IPS DF 6.9 (cell line): ENCODE measurements around the gene HK1.

Experiments used
- DNase-seq: peaks from one replicate; pipeline ENCODE4 v3.0.0-alpha.2; 2013; ENCODE audit warnings: low read depth, low spot score
- H3K27ac ChIP-seq: one replicate; pipeline ENCODE4 v1.5.1; 2013; ENCODE audit warnings: low read length, control low read depth
- H3K27me3 ChIP-seq: 2 replicates; pipeline ENCODE4 v1.6.1; 2013; ENCODE audit warnings: mild to moderate bottlenecking, low read length; ENCODE audit not compliant: control insufficient read depth, insufficient read depth
- H3K36me3 ChIP-seq: 2 replicates; pipeline ENCODE4 v1.6.1; 2013; ENCODE audit warnings: low read length; ENCODE audit not compliant: control insufficient read depth, insufficient read depth
- H3K4me1 ChIP-seq: 2 replicates; pipeline ENCODE4 v1.6.1; 2013; ENCODE audit warnings: low read length; ENCODE audit not compliant: control insufficient read depth, insufficient read depth
- H3K4me3 ChIP-seq: 2 replicates; pipeline ENCODE4 v1.5.1; 2013; ENCODE audit warnings: mild to moderate bottlenecking, low read length
- H3K9me3 ChIP-seq: 2 replicates; pipeline ENCODE4 v1.6.1; 2013; ENCODE audit warnings: low read length, inconsistent platforms; ENCODE audit not compliant: control insufficient read depth, insufficient read depth
- WGBS: extraction: QIAGEN DNeasy Blood & Tissue Kit; methylation state at CpG from one replicate; pipeline ENCODE4 v1.1.7; 2013; ENCODE audit warnings: mixed read lengths, missing lambda C conversion rate; ENCODE audit not compliant: insufficient read length, insufficient coverage; 5-methylcytosine and 5-hydroxymethylcytosine counted together

HK1 gene

DNA sequence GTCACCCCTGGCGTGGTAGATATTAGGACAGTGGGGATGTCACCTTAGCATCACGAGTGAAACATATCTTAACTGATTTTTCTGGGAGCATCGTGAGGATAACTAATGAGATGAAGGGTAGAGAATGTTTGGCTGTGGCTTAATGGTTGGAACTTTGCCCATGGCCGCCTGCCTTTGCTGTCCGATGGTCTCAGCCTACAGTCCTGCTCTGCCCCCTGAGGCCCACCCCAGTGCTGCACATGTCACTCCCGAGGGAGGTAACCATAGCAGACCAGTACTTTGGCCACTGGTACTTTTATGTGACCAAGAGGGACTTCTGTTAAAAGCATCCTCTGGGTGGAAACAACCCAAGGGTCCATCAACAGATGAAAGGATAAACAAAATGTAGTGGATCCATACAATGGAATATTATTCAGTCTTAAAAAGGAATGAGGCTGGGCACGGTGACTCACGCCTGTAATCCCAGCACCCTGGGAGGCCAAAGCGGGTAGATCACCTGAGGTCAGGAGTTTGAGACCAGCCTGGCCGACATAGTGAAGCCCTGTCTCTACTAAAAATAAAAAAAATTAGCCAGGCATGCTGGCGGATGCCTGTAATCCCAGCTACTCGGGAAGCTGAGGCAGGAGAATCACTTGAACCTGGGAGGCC, 80.0 kb downstream of the HK1 start:
- no peaks in the 10 kb centered on the region for H3K27me3 ChIP-seq
- H3K4me3 ChIP-seq = no peak overlapping the region
- H3K9me3 ChIP-seq = no peaks in the 10 kb centered on the region
- H3K4me1 ChIP-seq = no peaks in the 10 kb centered on the region
- no CpG with 5 or more reads among the region's 12 CpGs for WGBS
- no peak overlapping the region for H3K27ac ChIP-seq
- DNase-seq = no peak
- H3K36me3 ChIP-seq = no peaks in the 10 kb centered on the region

DNA sequence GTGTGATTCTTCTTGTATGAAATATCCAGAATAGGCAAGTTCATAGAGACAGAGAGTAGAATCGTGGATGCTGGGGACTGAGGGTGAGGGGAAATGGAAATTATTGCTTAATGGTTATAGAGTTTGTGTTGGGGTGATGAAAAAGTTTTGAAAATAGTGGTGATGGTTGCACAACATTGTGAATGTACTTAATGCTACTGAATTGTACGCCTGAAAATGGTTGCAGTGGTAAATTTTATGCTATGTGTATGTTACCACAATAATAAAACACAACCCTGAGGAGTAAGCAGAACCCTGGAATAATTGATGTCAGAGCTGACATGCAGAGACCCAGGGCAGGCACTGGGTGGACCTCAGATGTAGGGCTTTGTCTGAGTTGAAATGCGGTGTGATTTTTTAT, 80.9 kb downstream of the HK1 start:
- H3K27ac ChIP-seq = no peak overlapping the region
- DNase-seq = no peak
- no CpG with 5 or more reads among the region's 3 CpGs for WGBS
- H3K36me3 ChIP-seq = no peaks in the 10 kb centered on the region
- no peaks in the 10 kb centered on the region for H3K27me3 ChIP-seq
- H3K9me3 ChIP-seq = no peaks in the 10 kb centered on the region
- H3K4me3 ChIP-seq = no peak overlapping the region
- no peaks in the 10 kb centered on the region for H3K4me1 ChIP-seq

DNA sequence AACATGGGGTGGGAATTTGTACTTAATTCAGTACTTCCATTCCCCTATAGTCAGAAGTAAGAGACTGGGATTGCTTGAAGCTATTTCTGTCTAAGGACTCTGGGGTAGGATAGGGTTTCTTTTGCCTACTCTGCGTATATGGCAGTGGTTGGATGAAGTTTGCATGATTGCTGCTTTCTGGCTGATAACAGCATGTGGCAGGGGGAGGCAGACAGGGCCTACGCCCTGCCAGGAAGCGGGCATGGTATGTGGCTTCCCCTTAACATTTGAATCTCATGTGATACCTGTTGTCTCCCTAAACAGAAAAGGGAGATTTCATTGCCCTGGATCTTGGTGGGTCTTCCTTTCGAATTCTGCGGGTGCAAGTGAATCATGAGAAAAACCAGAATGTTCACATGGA, 81.3 kb downstream of the HK1 start:
- Histone ChIP-seq H3K36me3 (no peaks in the 10 kb centered on the region), H3K27ac (no peak overlapping the region), H3K4me1 (no peaks in the 10 kb centered on the region), H3K9me3 (no peaks in the 10 kb centered on the region), H3K4me3 (no peak overlapping the region), H3K27me3 (no peaks in the 10 kb centered on the region)
- no CpG with 5 or more reads among the region's 5 CpGs for WGBS
- DNase-seq = no peak

- Histone ChIP-seq H3K36me3 (peaks cover 2% of the 10 kb centered on the region; the same call in 1 of the 2 replicates), H3K27me3 (no peaks in the 10 kb centered on the region), H3K4me3 (no peak overlapping the region), H3K9me3 (no peaks in the 10 kb centered on the region), H3K27ac (no peak overlapping the region), H3K4me1 (no peaks in the 10 kb centered on the region)
- DNase-seq = no peak
- no CpG with 5 or more reads among the region's 8 CpGs for WGBS
Measured at GRCh38 chr10:69360485-69361302, 82.4 kb downstream of the HK1 start.

- DNase-seq = no peak
- H3K9me3 ChIP-seq = no peaks in the 10 kb centered on the region
- no peaks in the 10 kb centered on the region for H3K4me1 ChIP-seq
- H3K4me3 ChIP-seq = no peak overlapping the region
- H3K27me3 ChIP-seq = no peaks in the 10 kb centered on the region
- no CpG with 5 or more reads among the region's 2 CpGs for WGBS
- no peak overlapping the region for H3K27ac ChIP-seq
- H3K36me3 ChIP-seq = peaks cover 2% of the 10 kb centered on the region; the same call in 1 of the 2 replicates
Measured at GRCh38 chr10:69361303-69361614, 83.0 kb downstream of the HK1 start.

GRCh38 chr10:69362471-69362954, 84.2 kb downstream of the HK1 start:
- no peak for DNase-seq
- H3K4me3 ChIP-seq = no peak overlapping the region

DNA sequence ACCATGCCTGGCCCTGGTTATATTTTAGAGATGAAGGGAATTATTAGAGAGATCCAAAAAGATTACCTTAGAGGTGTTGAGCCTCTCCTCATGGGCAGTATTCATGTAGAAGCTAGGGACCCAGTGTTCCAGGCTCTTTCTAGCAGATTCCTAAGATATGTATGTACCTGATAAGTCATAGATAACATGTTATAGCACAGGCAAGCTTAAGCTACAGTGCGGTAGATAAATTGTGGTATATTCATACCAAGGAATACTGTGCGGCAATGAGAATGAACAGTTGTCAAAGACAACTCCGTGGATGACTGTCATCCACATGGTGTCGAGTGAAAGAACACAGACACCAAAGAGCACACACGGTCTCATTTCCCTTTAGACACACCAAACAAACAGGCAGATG, 85.4 kb downstream of the HK1 start:
- WGBS = no CpG with 5 or more reads among the region's 5 CpGs

More at GRCh38 chr10:69362471-69362954, 84.2 kb downstream of the HK1 start:
- WGBS = no CpG with 5 or more reads among the region's 13 CpGs
- Histone ChIP-seq H3K9me3 (no peaks in the 10 kb centered on the region), H3K4me1 (no peaks in the 10 kb centered on the region), H3K27ac (no peak overlapping the region), H3K27me3 (no peaks in the 10 kb centered on the region), H3K36me3 (peaks cover 5% of the 10 kb centered on the region; the same call in 1 of the 2 replicates)

DNA sequence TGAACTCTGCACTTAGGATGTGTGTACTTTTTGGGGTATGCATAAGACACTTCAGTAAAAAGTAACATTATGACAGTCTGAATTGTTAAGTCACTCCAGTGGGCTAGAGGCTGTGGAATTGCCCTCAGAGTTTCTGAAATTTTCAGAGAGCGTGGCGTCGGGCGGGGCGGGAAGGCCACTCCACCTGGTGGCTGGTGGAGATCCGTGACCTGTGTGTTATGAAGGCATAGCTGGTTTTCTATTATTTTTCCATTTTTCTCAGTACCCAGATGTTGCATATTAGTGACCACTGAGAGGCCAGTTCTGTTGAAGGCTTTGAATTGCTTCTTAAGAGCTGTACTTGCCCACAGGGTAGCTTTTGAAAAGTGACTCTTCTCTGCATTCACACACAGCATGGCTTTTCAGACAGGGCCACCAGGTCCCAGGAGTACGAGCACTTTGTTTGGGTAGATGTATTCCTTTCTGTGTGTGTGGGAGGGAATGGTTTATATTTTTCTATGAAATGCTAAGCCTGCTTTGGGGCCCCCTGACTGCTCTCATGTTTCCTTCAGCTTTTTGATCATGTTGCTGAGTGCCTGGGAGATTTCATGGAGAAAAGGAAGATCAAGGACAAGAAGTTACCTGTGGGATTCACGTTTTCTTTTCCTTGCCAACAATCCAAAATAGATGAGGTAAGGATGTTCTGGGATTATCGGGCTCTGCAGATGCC, 86.1 kb downstream of the HK1 start:
- Histone ChIP-seq H3K4me1 (no peaks in the 10 kb centered on the region), H3K36me3 (peaks cover 18% of the 10 kb centered on the region), H3K4me3 (no peak overlapping the region), H3K9me3 (no peaks in the 10 kb centered on the region), H3K27me3 (no peaks in the 10 kb centered on the region), H3K27ac (no peak overlapping the region)
- WGBS = no CpG with 5 or more reads among the region's 9 CpGs
- DNase-seq = no peak

More for the DNA sequence above, 85.4 kb downstream of the HK1 start:
- no peaks in the 10 kb centered on the region for H3K27me3 ChIP-seq
- H3K4me3 ChIP-seq = no peak overlapping the region
- peaks cover 10% of the 10 kb centered on the region for H3K36me3 ChIP-seq
- no peaks in the 10 kb centered on the region for H3K9me3 ChIP-seq
- H3K4me1 ChIP-seq = no peaks in the 10 kb centered on the region
- no peak for DNase-seq
- no peak overlapping the region for H3K27ac ChIP-seq

DNA sequence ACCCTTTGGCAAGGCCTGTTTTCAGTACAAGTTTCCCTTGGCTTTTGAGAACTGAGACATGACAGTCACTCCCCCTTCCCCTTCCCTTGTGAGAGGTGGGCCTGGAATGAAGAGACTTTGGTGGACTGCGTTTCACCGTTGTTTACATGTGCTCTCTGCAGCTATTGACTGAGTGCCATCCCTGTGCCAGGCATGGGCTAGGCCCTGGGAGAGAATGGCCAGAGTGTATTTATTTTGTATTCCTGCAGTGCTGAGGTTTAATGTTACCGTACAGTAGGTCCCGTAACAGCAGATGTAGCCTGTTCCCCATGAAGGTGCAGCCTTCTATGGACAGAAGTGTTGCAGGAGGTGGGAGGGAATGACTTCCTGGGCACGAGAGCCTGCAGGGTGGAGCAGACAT, 88.4 kb downstream of the HK1 start:
- no CpG with 5 or more reads among the region's 5 CpGs for WGBS
- no peaks in the 10 kb centered on the region for H3K27me3 ChIP-seq
- peaks cover 20% of the 10 kb centered on the region for H3K36me3 ChIP-seq
- H3K27ac ChIP-seq = no peak overlapping the region
- H3K9me3 ChIP-seq = no peaks in the 10 kb centered on the region
- H3K4me1 ChIP-seq = no peaks in the 10 kb centered on the region
- H3K4me3 ChIP-seq = no peak overlapping the region
- no peak for DNase-seq

- no CpG with 5 or more reads among the region's 4 CpGs for WGBS
- Histone ChIP-seq H3K4me3 (no peak overlapping the region), H3K27me3 (no peaks in the 10 kb centered on the region), H3K9me3 (no peaks in the 10 kb centered on the region), H3K36me3 (peaks cover 20% of the 10 kb centered on the region), H3K4me1 (no peaks in the 10 kb centered on the region), H3K27ac (no peak overlapping the region)
- no peak for DNase-seq
Measured at GRCh38 chr10:69367469-69367868, 89.2 kb downstream of the HK1 start.
